Measurements from ENCODE around the gene DIP2A. TPM values are rescaled to one million over a fixed set of nuclear protein-coding genes. Genes with fewer than 3 reads are reported as not detected.

DIP2A gene
- total and polyA plus RNA-seq, 2 of the 13 experiments (the other 11 are each of a cell fraction or from before 2014, with no cell fraction given) = 18.5 to 37.6 TPM

DNA sequence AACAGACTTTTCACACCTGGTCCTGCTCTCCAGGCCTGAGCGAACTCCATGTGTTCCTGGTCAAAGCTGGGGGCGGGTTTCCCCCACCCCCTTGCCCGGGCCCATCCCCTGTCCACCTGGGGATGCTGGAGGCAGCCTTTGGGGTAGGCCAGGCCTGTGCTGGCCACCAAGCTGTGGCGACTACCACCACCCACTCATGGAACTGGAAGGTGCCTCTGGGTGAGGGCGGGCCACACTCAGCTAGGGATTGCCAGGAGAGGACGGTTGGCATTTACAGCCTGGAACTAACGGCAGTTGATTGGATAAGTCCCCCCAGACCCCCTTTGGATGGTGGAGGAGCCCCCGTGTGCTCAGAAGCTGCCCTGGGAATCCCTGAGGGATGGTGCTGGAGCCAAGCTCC, 138.3 kb downstream of the DIP2A start (continued):
- TF ChIP-seq, protein P1, sequence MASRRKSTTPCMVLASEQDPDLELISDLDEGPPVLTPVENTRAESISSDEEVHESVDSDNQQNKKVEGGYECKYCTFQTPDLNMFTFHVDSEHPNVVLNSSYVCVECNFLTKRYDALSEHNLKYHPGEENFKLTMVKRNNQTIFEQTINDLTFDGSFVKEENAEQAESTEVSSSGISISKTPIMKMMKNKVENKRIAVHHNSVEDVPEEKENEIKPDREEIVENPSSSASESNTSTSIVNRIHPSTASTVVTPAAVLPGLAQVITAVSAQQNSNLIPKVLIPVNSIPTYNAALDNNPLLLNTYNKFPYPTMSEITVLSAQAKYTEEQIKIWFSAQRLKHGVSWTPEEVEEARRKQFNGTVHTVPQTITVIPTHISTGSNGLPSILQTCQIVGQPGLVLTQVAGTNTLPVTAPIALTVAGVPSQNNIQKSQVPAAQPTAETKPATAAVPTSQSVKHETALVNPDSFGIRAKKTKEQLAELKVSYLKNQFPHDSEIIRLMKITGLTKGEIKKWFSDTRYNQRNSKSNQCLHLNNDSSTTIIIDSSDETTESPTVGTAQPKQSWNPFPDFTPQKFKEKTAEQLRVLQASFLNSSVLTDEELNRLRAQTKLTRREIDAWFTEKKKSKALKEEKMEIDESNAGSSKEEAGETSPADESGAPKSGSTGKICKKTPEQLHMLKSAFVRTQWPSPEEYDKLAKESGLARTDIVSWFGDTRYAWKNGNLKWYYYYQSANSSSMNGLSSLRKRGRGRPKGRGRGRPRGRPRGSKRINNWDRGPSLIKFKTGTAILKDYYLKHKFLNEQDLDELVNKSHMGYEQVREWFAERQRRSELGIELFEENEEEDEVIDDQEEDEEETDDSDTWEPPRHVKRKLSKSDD (CRISPR knock-in tag; IDR thresholded peaks at IDR 0.05; ENCODE audit: low read depth) = no peak
- TF ChIP-seq MYPOP (CRISPR knock-in tag; IDR thresholded peaks at IDR 0.05) (no peak), ZNF883 (CRISPR knock-in tag; IDR thresholded peaks at IDR 0.05; ENCODE audit: not compliant biosample characterization) (no peak), YEATS2 (CRISPR knock-in tag; IDR thresholded peaks at IDR 0.05; ENCODE audit: borderline replicate concordance) (no peak), ARHGAP35 (CRISPR knock-in tag; IDR thresholded peaks at IDR 0.05; ENCODE audit: borderline replicate concordance) (no peak)

DNA sequence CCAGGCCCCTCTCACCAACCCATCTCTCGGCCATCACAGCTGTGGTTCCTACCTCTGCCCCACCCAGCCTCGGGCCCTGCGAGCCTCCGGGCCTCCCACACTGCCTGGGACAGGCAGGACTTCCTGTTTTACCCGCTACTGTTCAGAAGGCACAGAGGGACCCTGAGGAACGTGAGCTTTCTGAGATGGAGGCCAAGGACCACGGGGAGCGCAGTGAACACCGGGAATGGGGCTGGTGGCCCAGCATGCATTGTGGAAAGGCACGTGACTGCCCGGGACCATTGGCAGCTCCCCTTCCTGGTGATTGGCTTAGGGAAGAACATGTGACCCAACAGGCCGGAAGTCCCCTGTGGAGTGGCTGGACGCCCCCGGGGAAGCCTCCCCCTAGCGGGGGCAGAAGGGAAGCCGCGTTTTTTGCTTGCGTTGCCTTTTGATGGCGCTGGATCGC, 139.2 kb downstream of the DIP2A start:
- BruUV-seq (replicated peaks) = no TSS peak
- intact Hi-C loops (cut with micrococcal nuclease; ENCODE audit: unreplicated experiment) = loop anchor here (2.0 kb wide), 1 partner anchor 15 kb away; no protein-coding TSS in a partner anchor

More for the DNA sequence above, 139.2 kb downstream of the DIP2A start:
- no peak overlapping the region for H2AFZ ChIP-seq (ENCODE audit: low read length)
- peak; percentile 63 for TF ChIP-seq NFYB (CRISPR knock-in tag; IDR thresholded peaks at IDR 0.05)
- no peak for TF ChIP-seq ZNF460 (CRISPR knock-in tag; IDR thresholded peaks at IDR 0.05; ENCODE audit: borderline replicate concordance)
- 0 out of 2 replicates have a peak, but pooled peaks have one; percentile 18 for TF ChIP-seq NFYC (CRISPR knock-in tag; IDR thresholded peaks at IDR 0.05)
- no peak for TF ChIP-seq CENPBD1 (CRISPR knock-in tag; IDR thresholded peaks at IDR 0.05; ENCODE audit: borderline replicate concordance, low read depth)
- no peak for TF ChIP-seq MED1 (CRISPR knock-in tag; IDR thresholded peaks at IDR 0.05)
- TF ChIP-seq NR3C1 (CRISPR knock-in tag; IDR thresholded peaks at IDR 0.05) = no peak
- TF ChIP-seq ZNF441 (CRISPR knock-in tag; IDR thresholded peaks at IDR 0.05; ENCODE audit: borderline replicate concordance) = no peak
- TF ChIP-seq SP140L (CRISPR knock-in tag; IDR thresholded peaks at IDR 0.05; ENCODE audit: borderline replicate concordance) = no peak
- TF ChIP-seq, protein P2, sequence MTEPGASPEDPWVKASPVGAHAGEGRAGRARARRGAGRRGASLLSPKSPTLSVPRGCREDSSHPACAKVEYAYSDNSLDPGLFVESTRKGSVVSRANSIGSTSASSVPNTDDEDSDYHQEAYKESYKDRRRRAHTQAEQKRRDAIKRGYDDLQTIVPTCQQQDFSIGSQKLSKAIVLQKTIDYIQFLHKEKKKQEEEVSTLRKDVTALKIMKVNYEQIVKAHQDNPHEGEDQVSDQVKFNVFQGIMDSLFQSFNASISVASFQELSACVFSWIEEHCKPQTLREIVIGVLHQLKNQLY (CRISPR knock-in tag; IDR thresholded peaks at IDR 0.05) = no peak
- peaks cover 13% of the 10 kb centered on the region; the same call in 1 of the 2 replicates for H3K9me3 ChIP-seq (ENCODE audit: low read length)
- peaks cover 55% of the 10 kb centered on the region for H3K4me1 ChIP-seq (ENCODE audit: insufficient read depth, low read length)
- H3K36me3 ChIP-seq (replicated peaks in 1 of 2; ENCODE audit: control insufficient read depth in 1 of 2, insufficient read depth in 2 of 2, low read length in 2 of 2) = no peaks in the 10 kb centered on the region
- ATAC-seq = no peak
- no peaks in the 10 kb centered on the region for H4K20me1 ChIP-seq (ENCODE audit: insufficient read depth, low read length)
- no peak overlapping the region for H3K27ac ChIP-seq (ENCODE audit: extremely low read length, insufficient read depth, low read length)
- H3K4me2 ChIP-seq (ENCODE audit: low read depth, low read length) = no peak overlapping the region
- no peak overlapping the region for H3K4me3 ChIP-seq (replicated peaks in 1 of 3; ENCODE audit: insufficient read depth in 1 of 3, low read depth in 2 of 3, low read length in 3 of 3)
- H3K27me3 ChIP-seq (ENCODE audit: control insufficient read depth in 1 of 2, insufficient read depth in 2 of 2, low read length in 2 of 2) = peaks cover 0 to 5% of the 10 kb centered on the region in 2 experiments; a peak in 1 of 5 replicates
- H3K79me2 ChIP-seq (ENCODE audit: insufficient read depth, low read length) = no peaks in the 10 kb centered on the region
- ChIA-PET POLR2A (interaction anchor here (1.4 to 2.1 kb wide), 2 partner anchors 16 to 38 kb away, joined by 4 to 6 read pairs; partner anchors contain the start of gene PRMT2), CTCF (ENCODE audit: low intra/inter-chr PET ratio, low total read pairs) (no interaction called here)
- in situ Hi-C loops (cut with HindIII; ENCODE audit: extremely low pct_ligation_motif_present, low pct_unique_long_range_greater_than_20kb) = no loop called here
- WGBS (ENCODE audit: low lambda C conversion rate) = 91% methylated on average over 15 of the region's 20 CpGs
- no peak for DNase-seq (ENCODE audit: low spot score)
- no peak for FAIRE-seq
- H3K9ac ChIP-seq (ENCODE audit: insufficient read depth, low read depth, low read length) = no peak overlapping the region

All from HepG2 (cell line).